HG03159 (cell line): Measurements from ENCODE around the gene UTY.

ENCODE experiments used
- ATAC-seq: cut with Tn5 transposase; IDR thresholded peaks from one replicate; pipeline ENCODE4 v1.9.1; 2021; ENCODE audit warnings: mild to moderate bottlenecking, moderate library complexity; ENCODE audit not compliant: unreplicated experiment

The UTY gene

GRCh38 chrY:13479828-13480227 lies at the start of gene UTY:
Gene UTY, minus strand, starts transcription at chrY:13480033. Its CDS starts 368 bp downstream, at chrY:13479665.
- no peak for ATAC-seq

GRCh38 chrY:13520474-13520873 lies 40.6 kb upstream of the UTY start:
- no peak for ATAC-seq

GRCh38 chrY:13501215-13501614 lies 21.4 kb upstream of the UTY start:
- no peak for ATAC-seq

- no peak for ATAC-seq
Measured at GRCh38 chrY:13493737-13494136, 13.9 kb upstream of the UTY start.

GRCh38 chrY:13492408-13492807 lies 12.6 kb upstream of the UTY start:
- no peak for ATAC-seq

GRCh38 chrY:13488738-13489137 lies 8.9 kb upstream of the UTY start:
- ATAC-seq = no peak

- no peak for ATAC-seq
Measured at GRCh38 chrY:13479121-13479711, 617 bp downstream of the UTY start.

GRCh38 chrY:13478126-13478785 lies 1.6 kb downstream of the UTY start:
- ATAC-seq = no peak

- ATAC-seq = no peak
Measured at GRCh38 chrY:13474997-13475396, 4.8 kb downstream of the UTY start.

- ATAC-seq = no peak
Measured at GRCh38 chrY:13451572-13451971, 28.3 kb downstream of the UTY start.

- ATAC-seq = no peak
Measured at GRCh38 chrY:13450596-13451130, 29.2 kb downstream of the UTY start.

- ATAC-seq = no peak
Measured at GRCh38 chrY:13445566-13445965, 34.3 kb downstream of the UTY start.

- ATAC-seq = no peak
Measured at GRCh38 chrY:13443146-13443545, 36.7 kb downstream of the UTY start.

- no peak for ATAC-seq
Measured at GRCh38 chrY:13440811-13441210, 39.0 kb downstream of the UTY start.

- ATAC-seq = no peak
Measured at GRCh38 chrY:13435968-13436937, 43.6 kb downstream of the UTY start.

GRCh38 chrY:13435206-13435967 lies 44.4 kb downstream of the UTY start:
- ATAC-seq = no peak

- ATAC-seq = no peak
Measured at GRCh38 chrY:13432293-13433025, 47.4 kb downstream of the UTY start.

GRCh38 chrY:13429551-13429950 lies 50.3 kb downstream of the UTY start:
- no peak for ATAC-seq

- ATAC-seq = no peak
Measured at GRCh38 chrY:13423281-13423732, 56.5 kb downstream of the UTY start.
